Measurements from ENCODE around the gene KIF11. TPM values are rescaled to one million over a fixed set of nuclear protein-coding genes. Genes with fewer than 3 reads are reported as not detected.

The KIF11 gene
- polyA plus RNA-seq, 1 donor from 2014 or later = 0.47 TPM

- H3K27ac ChIP-seq (ENCODE audit: low read length) = no peak overlapping the region
- H3F3A ChIP-seq (ENCODE audit: insufficient read depth, low read length, poor library complexity, severe bottlenecking) = no peaks in the 10 kb centered on the region
- no peaks in the 10 kb centered on the region for H3K36me3 ChIP-seq (ENCODE audit: insufficient read depth, low read length)
- H3K79me2 ChIP-seq (replicated peaks; ENCODE audit: insufficient read depth, low read length) = no peaks in the 10 kb centered on the region
- H3K4me3 ChIP-seq (ENCODE audit: low read length) = no peak overlapping the region
- no peaks in the 10 kb centered on the region for H3K9me3 ChIP-seq (ENCODE audit: low read length)
- H3K27me3 ChIP-seq (ENCODE audit: insufficient read depth, low read depth, low read length) = no peaks in the 10 kb centered on the region
- no peak overlapping the region for H3K9ac ChIP-seq (ENCODE audit: low read length)
- H3K9me2 ChIP-seq (ENCODE audit: insufficient read depth, low read length) = no peaks in the 10 kb centered on the region
- H4K20me1 ChIP-seq (ENCODE audit: insufficient read depth) = no peaks in the 10 kb centered on the region
- no peak overlapping the region for H3K4me2 ChIP-seq (ENCODE audit: low read length)
- no peak overlapping the region for H2AFZ ChIP-seq (ENCODE audit: low read depth, low read length)
- TF ChIP-seq EP300 (conservative IDR thresholded peaks at IDR 0.05; ENCODE audit: poor library complexity, severe bottlenecking) = no peak
- TF ChIP-seq TAF1 (IDR thresholded peaks at IDR 0.05; ENCODE audit: low read depth) = no peak
- TF ChIP-seq POLR2AphosphoS5 (IDR thresholded peaks at IDR 0.05) = no peak
- TF ChIP-seq SMC3 (conservative IDR thresholded peaks at IDR 0.05; ENCODE audit: poor library complexity) = no peak
- no peak for TF ChIP-seq MXI1 (conservative IDR thresholded peaks at IDR 0.05; ENCODE audit: poor library complexity, severe bottlenecking)
- no peak for TF ChIP-seq REST (IDR thresholded peaks at IDR 0.05; ENCODE audit: borderline replicate concordance)
- no peak for TF ChIP-seq EZH2 (IDR thresholded peaks at IDR 0.05; ENCODE audit: borderline replicate concordance, insufficient read depth, low read length, poor library complexity, severe bottlenecking)
- TF ChIP-seq RAD21 (conservative IDR thresholded peaks at IDR 0.05) = no peak
- TF ChIP-seq CTCF (IDR thresholded peaks at IDR 0.05; ENCODE audit: poor library complexity, severe bottlenecking) = no peak
Observed at GRCh38 chr10:92619368-92619767, 26.4 kb downstream of the KIF11 start.

- Histone ChIP-seq H3K4me2 (ENCODE audit: low read length) (peak overlapping the region; percentile 30), H3K27ac (ENCODE audit: low read length) (no peak overlapping the region), H3K27me3 (ENCODE audit: insufficient read depth, low read depth, low read length) (no peaks in the 10 kb centered on the region), H3K79me2 (replicated peaks; ENCODE audit: insufficient read depth, low read length) (no peaks in the 10 kb centered on the region), H3K9ac (ENCODE audit: low read length) (no peak overlapping the region), H3K4me3 (ENCODE audit: low read length) (no peak overlapping the region), H3K9me2 (ENCODE audit: insufficient read depth, low read length) (no peaks in the 10 kb centered on the region), H3F3A (ENCODE audit: insufficient read depth, low read length, poor library complexity, severe bottlenecking) (no peaks in the 10 kb centered on the region), H3K9me3 (ENCODE audit: low read length) (no peaks in the 10 kb centered on the region), H3K36me3 (ENCODE audit: insufficient read depth, low read length) (no peaks in the 10 kb centered on the region), H2AFZ (ENCODE audit: low read depth, low read length) (peak overlapping the region; percentile 8), H4K20me1 (ENCODE audit: insufficient read depth) (no peaks in the 10 kb centered on the region)
- peak; percentile 22 for TF ChIP-seq CTCF (IDR thresholded peaks at IDR 0.05; ENCODE audit: poor library complexity, severe bottlenecking)
- TF ChIP-seq REST (IDR thresholded peaks at IDR 0.05; ENCODE audit: borderline replicate concordance) = no peak
Observed at GRCh38 chr10:92627845-92628480, 35.0 kb downstream of the KIF11 start.

Measured in neural cell (in vitro differentiated cells).